Immature natural killer cell (primary cell): ENCODE data around the gene MAP1B. TPM values are rescaled to one million over a fixed set of nuclear protein-coding genes. Genes with fewer than 3 reads are reported as not detected.

Experiments used
- DNase-seq, 3 donors: peaks; one replicate each; pipeline ENCODE4 v3.0.0; 2022; ENCODE audit warnings: mixed read lengths in 1 of 3
- H3K27ac Mint-ChIP-seq, 6 donors: one replicate each; pipeline ENCODE4 v1.8.0; 2020; ENCODE audit warnings: mixed read lengths in 6 of 6, mild to moderate bottlenecking in 5 of 6, inconsistent platforms in 4 of 6, moderate library complexity in 3 of 6
- H3K27me3 Mint-ChIP-seq, 3 donors: one replicate each; pipeline ENCODE4 v1.8.0; 2020 to 2021; ENCODE audit warnings: low read depth in 3 of 3, mild to moderate bottlenecking in 3 of 3, mixed read lengths in 3 of 3, moderate library complexity in 3 of 3, inconsistent platforms in 1 of 3
- H3K36me3 Mint-ChIP-seq, 3 donors: one replicate each; pipeline ENCODE4 v1.8.0; 2020; ENCODE audit warnings: mixed read lengths in 3 of 3, inconsistent platforms in 2 of 3, mild to moderate bottlenecking in 2 of 3
- H3K4me1 Mint-ChIP-seq, 2 donors: one replicate each; pipeline ENCODE4 v1.8.0; 2020; ENCODE audit warnings: inconsistent platforms in 2 of 2, mild to moderate bottlenecking in 2 of 2, mixed read lengths in 2 of 2, moderate library complexity in 1 of 2
- H3K4me3 Mint-ChIP-seq, 5 donors: one replicate each; pipeline ENCODE4 v1.8.0; 2020; ENCODE audit warnings: mild to moderate bottlenecking in 5 of 5, mixed read lengths in 5 of 5, inconsistent platforms in 3 of 5, moderate library complexity in 3 of 5
- H3K9me3 Mint-ChIP-seq, 6 donors: one replicate each; pipeline ENCODE4 v1.8.0; 2020; ENCODE audit warnings: mild to moderate bottlenecking in 6 of 6, mixed read lengths in 6 of 6, inconsistent platforms in 4 of 6, moderate library complexity in 3 of 6
- polyA plus RNA-seq, 3 donors: library from polyadenylated mRNA; unstranded; fragments of 300-500 nt; fragmentation: Illumina TruSeq; gene quantifications; one replicate each; pipeline ENCODE4 v1.2.3, GENCODE V29; 2021

MAP1B gene
- polyA plus RNA-seq, result under 1 TPM; 0.02 to 0.30 (median 0.15) TPM

GRCh38 chr5:72107131-72107900 is at the start of gene MAP1B:
TSS of gene MAP1B (plus strand) at chr5:72107475. CDS start at chr5:72107532, 57 bp downstream.
- peaks cover 11 to 33% (median 18%) of the 10 kb centered on the region in 3 donors for H3K27me3 Mint-ChIP-seq
- no peak for DNase-seq
- peaks cover 0 to 3% (median 0%) of the 10 kb centered on the region in 6 donors for H3K9me3 Mint-ChIP-seq

DNA sequence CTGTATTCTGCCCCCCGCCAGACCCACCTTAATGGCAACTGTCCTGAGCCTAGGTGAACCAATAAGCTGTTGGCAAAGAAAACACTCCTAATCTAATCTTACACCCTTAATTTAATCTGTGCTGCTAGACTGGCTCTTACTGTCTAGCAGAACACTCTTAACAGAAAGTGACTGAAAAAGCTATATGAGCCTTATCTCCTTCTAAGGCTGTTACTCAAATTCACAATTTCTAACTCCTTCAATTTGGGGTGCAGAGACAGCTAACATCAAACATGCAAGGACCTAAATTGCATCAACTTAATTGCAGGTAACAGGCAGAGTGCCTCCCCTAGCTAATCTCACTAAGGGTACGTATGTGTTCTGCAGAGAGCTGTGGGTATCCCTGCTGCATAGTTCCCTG is 49.5 kb upstream of the MAP1B start:
- H3K27ac Mint-ChIP-seq, result no peak overlapping the region
- no peak for DNase-seq
- no peaks in the 10 kb centered on the region for H3K9me3 Mint-ChIP-seq
- no peak overlapping the region for H3K4me3 Mint-ChIP-seq
- peaks cover 3 to 6% (median 5%) of the 10 kb centered on the region in 3 donors for H3K27me3 Mint-ChIP-seq
- H3K4me1 Mint-ChIP-seq, result no peaks in the 10 kb centered on the region
- no peaks in the 10 kb centered on the region for H3K36me3 Mint-ChIP-seq

More at GRCh38 chr5:72107131-72107900, at the start of gene MAP1B:
- Mint-ChIP-seq H3K27ac (no peak within 1 kb of the TSS), H3K36me3 (no peaks in the 10 kb centered on the region), H3K4me1 (peaks cover 5 to 13% of the 10 kb centered on the region in 2 donors), H3K4me3 (peak within 1 kb of the TSS in 4 of 5 donors; percentile 6 to 44 (median 32))

DNA sequence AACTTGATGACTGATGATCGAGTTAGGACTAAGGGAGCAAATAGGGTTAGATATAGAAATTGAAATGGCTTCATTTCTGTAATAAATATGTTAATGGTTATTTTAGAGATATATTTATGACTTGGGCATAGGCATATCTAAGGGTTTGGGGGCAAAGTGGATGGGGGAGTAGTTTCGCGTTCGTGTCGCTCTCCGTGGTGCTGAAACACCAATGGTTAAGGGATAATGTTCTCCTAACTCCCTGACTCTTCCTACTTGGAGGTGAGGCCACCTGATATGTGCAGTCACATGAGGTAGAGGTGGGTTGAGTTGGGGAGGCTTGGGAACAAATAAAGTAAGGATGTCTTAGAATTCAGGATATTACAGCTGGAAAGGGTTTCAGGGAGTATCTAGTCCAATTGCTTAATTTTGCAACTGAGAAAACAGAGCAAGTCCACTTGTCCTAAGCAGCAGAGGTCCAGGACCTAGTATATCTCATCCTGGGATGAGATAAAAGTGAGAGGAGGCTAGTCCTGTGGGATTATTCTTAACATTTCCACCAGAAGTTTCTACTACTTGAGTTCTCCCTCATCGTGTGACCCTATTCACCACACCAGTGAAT is 44.0 kb upstream of the MAP1B start:
- Mint-ChIP-seq H3K27me3 (peaks cover 0 to 8% (median 2%) of the 10 kb centered on the region in 3 donors), H3K4me3 (no peak overlapping the region), H3K9me3 (no peaks in the 10 kb centered on the region), H3K27ac (no peak overlapping the region), H3K36me3 (no peaks in the 10 kb centered on the region), H3K4me1 (no peaks in the 10 kb centered on the region)
- DNase-seq, result no peak

DNA sequence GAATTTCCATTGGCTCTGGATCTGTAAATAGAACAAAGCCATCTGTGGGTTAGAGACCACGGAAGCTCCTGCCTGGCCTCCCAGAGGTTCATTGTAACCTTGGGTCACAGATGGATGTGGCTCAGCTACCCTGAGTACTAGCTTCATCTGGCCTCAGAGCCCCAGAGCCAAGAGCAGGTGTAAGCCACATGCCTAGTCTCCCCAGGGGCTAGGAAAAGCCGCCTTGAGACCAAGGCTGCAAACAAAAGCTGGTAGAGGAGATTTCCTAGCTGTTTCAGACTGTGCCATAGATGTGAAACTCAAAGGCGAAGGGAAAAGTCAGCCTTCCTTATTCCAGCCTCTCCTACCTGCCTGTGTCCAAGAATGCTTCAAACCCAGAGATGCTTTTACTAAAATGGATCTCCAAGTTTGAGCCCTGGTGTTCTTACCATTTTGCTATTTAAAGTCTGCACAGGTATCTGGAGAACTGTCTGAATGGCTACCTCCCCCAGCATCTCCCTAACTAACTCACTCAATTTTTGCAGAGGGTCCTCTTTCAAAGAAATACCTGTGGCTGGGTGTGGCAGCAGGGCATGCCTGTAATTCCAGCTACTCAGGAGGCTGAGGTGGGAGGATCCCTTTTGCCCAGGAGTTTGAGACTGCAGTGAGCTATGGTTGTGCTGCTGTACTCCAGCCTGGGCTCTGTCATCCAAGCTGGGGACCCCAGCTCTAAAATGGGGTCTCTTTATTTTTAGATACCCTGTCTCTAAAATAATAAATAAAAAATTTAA is 42.3 kb upstream of the MAP1B start:
- Mint-ChIP-seq H3K27me3 (peaks cover 2 to 12% (median 2%) of the 10 kb centered on the region in 3 donors), H3K4me1 (no peaks in the 10 kb centered on the region), H3K36me3 (no peaks in the 10 kb centered on the region), H3K4me3 (no peak overlapping the region), H3K27ac (no peak overlapping the region), H3K9me3 (peaks cover 0 to 2% (median 0%) of the 10 kb centered on the region in 6 donors)
- DNase-seq, result no peak

GRCh38 chr5:72065751-72066255 is 41.5 kb upstream of the MAP1B start:
- DNase-seq, result no peak
- Mint-ChIP-seq H3K27me3 (peaks cover 2 to 12% (median 2%) of the 10 kb centered on the region in 3 donors), H3K36me3 (no peaks in the 10 kb centered on the region), H3K27ac (no peak overlapping the region), H3K4me3 (no peak overlapping the region), H3K9me3 (peaks cover 0 to 4% (median 0%) of the 10 kb centered on the region in 6 donors), H3K4me1 (no peaks in the 10 kb centered on the region)

- Mint-ChIP-seq H3K4me1 (no peaks in the 10 kb centered on the region), H3K27ac (no peak overlapping the region), H3K36me3 (no peaks in the 10 kb centered on the region), H3K27me3 (peaks cover 2 to 12% (median 2%) of the 10 kb centered on the region in 3 donors), H3K4me3 (no peak overlapping the region), H3K9me3 (peaks cover 0 to 4% (median 0%) of the 10 kb centered on the region in 6 donors)
- no peak for DNase-seq
Observed at GRCh38 chr5:72066705-72067107, 40.6 kb upstream of the MAP1B start.

DNA sequence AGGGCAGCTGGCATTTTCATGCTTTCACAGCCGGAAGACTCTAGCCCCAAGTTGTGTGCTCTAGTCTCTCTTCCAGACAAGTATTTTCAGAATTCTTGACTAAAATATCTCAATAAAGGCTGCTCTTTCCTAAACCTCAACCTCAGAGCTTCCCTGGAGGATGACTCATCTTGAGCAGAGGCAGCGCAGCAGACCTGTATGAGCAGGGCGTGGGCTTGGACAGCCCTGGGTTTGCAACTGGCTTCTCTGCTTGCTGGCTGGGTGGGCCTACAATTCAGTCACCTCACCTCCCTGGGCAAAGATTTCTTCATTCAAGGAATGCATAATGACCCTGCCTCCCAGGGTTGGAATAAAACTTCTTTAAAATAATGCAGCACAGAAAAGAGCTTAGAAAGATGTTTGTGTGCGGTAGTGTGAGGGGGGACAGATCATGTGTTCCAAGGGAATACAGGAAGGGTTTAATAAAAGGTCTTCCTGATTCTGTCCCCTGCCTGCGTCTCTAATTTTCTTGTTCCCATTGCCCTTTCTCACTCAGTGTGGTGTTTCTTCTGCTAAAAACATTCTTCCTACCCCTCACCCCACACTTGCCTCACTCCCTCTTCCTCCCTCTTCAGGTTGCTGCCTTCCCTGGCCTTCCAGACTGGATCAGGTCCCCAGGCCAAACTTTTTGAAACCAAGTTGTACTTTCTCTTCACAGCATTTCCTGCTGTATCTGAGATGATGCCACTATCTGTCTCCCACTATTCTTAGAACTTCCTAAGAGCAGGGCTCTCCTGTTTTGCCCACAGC is 39.4 kb upstream of the MAP1B start:
- peaks cover 0 to 8% (median 0%) of the 10 kb centered on the region in 6 donors for H3K9me3 Mint-ChIP-seq
- no peak for DNase-seq
- no peaks in the 10 kb centered on the region for H3K36me3 Mint-ChIP-seq
- H3K4me3 Mint-ChIP-seq, result no peak overlapping the region
- no peaks in the 10 kb centered on the region for H3K4me1 Mint-ChIP-seq
- no peak overlapping the region for H3K27ac Mint-ChIP-seq
- peaks cover 2 to 12% (median 2%) of the 10 kb centered on the region in 3 donors for H3K27me3 Mint-ChIP-seq

GRCh38 chr5:72070529-72070928 is 36.7 kb upstream of the MAP1B start:
- Mint-ChIP-seq H3K36me3 (no peaks in the 10 kb centered on the region), H3K4me3 (no peak overlapping the region), H3K9me3 (peaks cover 0 to 8% (median 0%) of the 10 kb centered on the region in 6 donors), H3K27me3 (peaks cover 2 to 12% (median 2%) of the 10 kb centered on the region in 3 donors), H3K4me1 (no peaks in the 10 kb centered on the region), H3K27ac (no peak overlapping the region)
- no peak for DNase-seq

GRCh38 chr5:72071906-72072305 is 35.4 kb upstream of the MAP1B start:
- H3K9me3 Mint-ChIP-seq, result peaks cover 0 to 8% (median 0%) of the 10 kb centered on the region in 6 donors
- no peaks in the 10 kb centered on the region for H3K36me3 Mint-ChIP-seq

DNA sequence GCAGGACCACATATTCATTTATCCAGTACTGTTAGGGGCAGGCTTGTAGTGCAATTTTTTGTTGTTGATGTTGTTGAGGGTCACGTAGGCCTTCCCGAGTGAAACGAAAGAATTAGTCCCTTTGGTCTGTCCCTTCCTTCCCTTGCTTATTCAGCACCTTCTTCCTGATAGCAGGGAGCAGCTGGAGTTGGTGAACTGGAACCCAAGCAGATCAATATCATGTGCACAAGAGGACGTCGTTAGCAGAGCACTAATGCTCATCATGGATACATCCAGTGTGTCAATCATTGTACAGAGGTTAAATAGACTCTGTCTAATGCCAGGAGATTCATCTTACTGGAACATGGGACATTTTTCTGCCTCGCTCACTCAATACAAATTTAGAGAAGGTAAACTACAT is 33.0 kb upstream of the MAP1B start:
- Mint-ChIP-seq H3K9me3 (peaks cover 0 to 8% (median 0%) of the 10 kb centered on the region in 6 donors), H3K27me3 (peaks cover 2 to 5% (median 2%) of the 10 kb centered on the region in 3 donors), H3K4me3 (no peak overlapping the region), H3K36me3 (no peaks in the 10 kb centered on the region), H3K27ac (no peak overlapping the region), H3K4me1 (no peaks in the 10 kb centered on the region)
- no peak for DNase-seq

More at GRCh38 chr5:72071906-72072305, 35.4 kb upstream of the MAP1B start:
- Mint-ChIP-seq H3K4me1 (no peaks in the 10 kb centered on the region), H3K4me3 (no peak overlapping the region), H3K27me3 (peaks cover 2 to 6% (median 2%) of the 10 kb centered on the region in 3 donors), H3K27ac (no peak overlapping the region)
- DNase-seq, result no peak

GRCh38 chr5:72075461-72075860 is 31.8 kb upstream of the MAP1B start:
- H3K4me3 Mint-ChIP-seq, result no peak overlapping the region
- no peak overlapping the region for H3K27ac Mint-ChIP-seq
- DNase-seq, result no peak
- H3K27me3 Mint-ChIP-seq, result peaks cover 0 to 2% (median 0%) of the 10 kb centered on the region in 3 donors
- peaks cover 0 to 6% (median 0%) of the 10 kb centered on the region in 6 donors for H3K9me3 Mint-ChIP-seq
- H3K36me3 Mint-ChIP-seq, result no peaks in the 10 kb centered on the region
- no peaks in the 10 kb centered on the region for H3K4me1 Mint-ChIP-seq

DNA sequence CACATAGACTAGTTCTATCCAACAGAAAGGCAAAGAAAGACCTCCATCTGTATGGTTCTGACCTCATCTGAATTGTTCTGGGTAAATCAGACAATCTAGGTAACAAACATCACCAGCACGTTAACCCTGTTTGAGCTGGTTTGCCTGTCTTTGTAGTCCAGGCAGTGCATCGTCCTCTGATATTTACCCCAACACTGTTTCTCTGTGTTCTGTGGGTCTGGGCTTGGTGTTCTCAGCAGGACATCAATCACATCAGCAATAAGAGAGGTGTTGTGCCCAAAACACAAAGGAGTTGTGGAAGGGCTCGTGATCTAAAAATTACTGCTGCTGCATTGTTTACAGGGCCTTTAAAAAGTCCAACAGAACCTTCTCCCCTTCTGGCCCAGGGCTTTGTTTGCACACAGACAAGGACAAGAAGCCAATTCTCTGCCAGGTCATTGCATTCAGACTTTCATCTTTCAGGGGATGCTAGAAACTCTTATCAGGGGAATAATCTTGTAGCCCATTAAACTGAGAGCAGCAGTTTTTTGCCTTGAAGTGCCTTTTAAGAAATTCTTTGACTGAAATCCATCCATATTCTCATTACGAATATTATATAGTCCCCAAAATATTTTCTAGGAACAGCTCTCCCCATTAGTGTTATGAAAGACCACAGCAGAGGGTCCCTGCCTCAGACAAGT is 30.5 kb upstream of the MAP1B start:
- Mint-ChIP-seq H3K4me3 (no peak overlapping the region), H3K27ac (no peak overlapping the region), H3K9me3 (peaks cover 0 to 4% (median 0%) of the 10 kb centered on the region in 6 donors), H3K27me3 (peaks cover 0 to 2% (median 0%) of the 10 kb centered on the region in 3 donors), H3K36me3 (no peaks in the 10 kb centered on the region), H3K4me1 (no peaks in the 10 kb centered on the region)
- no peak for DNase-seq
